HepG2 (cell line): Measurements from ENCODE around the gene MARK2. TPM values are rescaled to one million over a fixed set of nuclear protein-coding genes. Genes with fewer than 3 reads are reported as not detected.

Experiments used
- CBFB ChIP-seq: sonication (generic); formaldehyde crosslinking; IDR thresholded peaks from 2 replicates; pipeline ENCODE4 v1.4.0; 2020; ENCODE audit warnings: missing genetic modification reagents
- CBX2 ChIP-seq, 2 experiments: fragments of 200-600 bp in 1 of 2; sonication (generic); formaldehyde crosslinking in 1 of 2; IDR thresholded peaks; 2 replicates each; pipeline versions ENCODE4 v1.7.0 to v1.8.1; 2018 to 2022; ENCODE audit warnings: low read depth in 2 of 2, low read length in 1 of 2, mild to moderate bottlenecking in 1 of 2, missing genetic modification reagents in 1 of 2
- JUND ChIP-seq: sonication (generic); formaldehyde crosslinking; IDR thresholded peaks from 2 replicates; pipeline ENCODE4 v1.8.0; 2022; ENCODE audit warnings: mild to moderate bottlenecking, missing genetic modification reagents
- KDM4B ChIP-seq: sonication (generic); formaldehyde crosslinking; IDR thresholded peaks from 2 replicates; pipeline ENCODE4 v1.4.0; 2020; ENCODE audit warnings: missing genetic modification reagents
- MAFF ChIP-seq: IDR thresholded peaks from 2 replicates; pipeline ENCODE4 v1.6.1; 2011; ENCODE audit warnings: low read depth, low read length, improper control_type of control experiment
- MIXL1 ChIP-seq: IDR thresholded peaks from 2 replicates; pipeline ENCODE4 v1.6.1; 2016
- PAX8 ChIP-seq: sonication (generic); formaldehyde crosslinking; IDR thresholded peaks from 2 replicates; pipeline ENCODE4 v1.8.0; 2022; ENCODE audit warnings: mild to moderate bottlenecking, missing genetic modification reagents, borderline replicate concordance
- PHF21A ChIP-seq: sonication (generic); formaldehyde crosslinking; IDR thresholded peaks from 2 replicates; pipeline ENCODE4 v1.5.0; 2020; ENCODE audit warnings: mild to moderate bottlenecking, missing genetic modification reagents
- POLR2AphosphoS5 ChIP-seq: IDR thresholded peaks from 2 replicates; pipeline ENCODE4 v1.6.1; 2012; ENCODE audit warnings: low read depth, low read length
- PRMT3 ChIP-seq: sonication (generic); formaldehyde crosslinking; IDR thresholded peaks from 2 replicates; pipeline ENCODE4 v1.8.1; 2022; ENCODE audit warnings: low read depth, mild to moderate bottlenecking, moderate library complexity, missing genetic modification reagents, borderline replicate concordance
- REL ChIP-seq: sonication (generic); formaldehyde crosslinking; conservative IDR thresholded peaks from 2 replicates; pipeline ENCODE4 v1.8.0; 2022; ENCODE audit warnings: mild to moderate bottlenecking, missing genetic modification reagents, moderate library complexity
- ZNF136 ChIP-seq: sonication (generic); formaldehyde crosslinking; IDR thresholded peaks from 2 replicates; pipeline ENCODE4 v1.8.1; 2022; ENCODE audit warnings: low read depth, mild to moderate bottlenecking, moderate library complexity, missing genetic modification reagents
- ZNF20 ChIP-seq: sonication (generic); formaldehyde crosslinking; IDR thresholded peaks from 2 replicates; pipeline ENCODE4 v1.4.0; 2020; ENCODE audit warnings: mild to moderate bottlenecking, moderate library complexity, missing genetic modification reagents
- ZNF337 ChIP-seq: sonication (generic); formaldehyde crosslinking; IDR thresholded peaks from 2 replicates; pipeline ENCODE4 v1.5.1; 2020; ENCODE audit warnings: missing genetic modification reagents, low read depth, mild to moderate bottlenecking, borderline replicate concordance
- ZNF354B ChIP-seq: sonication (generic); formaldehyde crosslinking; IDR thresholded peaks from 2 replicates; pipeline ENCODE4 v1.8.0; 2022; ENCODE audit warnings: mild to moderate bottlenecking, missing genetic modification reagents
- ZNF564 ChIP-seq: sonication (generic); formaldehyde crosslinking; IDR thresholded peaks from 2 replicates; pipeline ENCODE4 v1.8.1; 2023; ENCODE audit warnings: mild to moderate bottlenecking, missing genetic modification reagents
- ZNF841 ChIP-seq: sonication (generic); formaldehyde crosslinking; IDR thresholded peaks from 2 replicates; pipeline ENCODE4 v1.8.1; 2023; ENCODE audit warnings: missing genetic modification reagents, borderline replicate concordance
- ZSCAN12 ChIP-seq: sonication (generic); formaldehyde crosslinking; IDR thresholded peaks from 2 replicates; pipeline ENCODE4 v1.9.0; 2021; ENCODE audit warnings: mild to moderate bottlenecking, missing genetic modification reagents
- polyA plus RNA-seq, 8 experiments: library from polyadenylated mRNA; depleted of rRNA in 3 of 8; stranded (reverse) in 7 of 8; unstranded in 1 of 8; fragments of >200 nt; fragmentation: Illumina TruSeq in 4 of 8; extraction: Trizol in 4 of 8; gene quantifications; 2 replicates each; pipeline versions ENCODE4 v1.2.1 to v1.2.3, GENCODE V29; 2011 to 2016; ENCODE audit warnings: low read depth in 4 of 8, missing spikeins in 1 of 8, mixed read lengths in 1 of 8; ENCODE audit not compliant: insufficient read depth in 1 of 8
- total RNA-seq, 5 experiments: library from RNA; depleted of rRNA; stranded (reverse); fragments of >200 nt; fragmentation: Illumina TruSeq; extraction: Trizol; gene quantifications; 2 replicates each; pipeline ENCODE4 v1.2.3, GENCODE V29; 2016; ENCODE audit warnings: low read depth in 1 of 5
- TF ChIP-seq, protein P1 (sequence below): sonication (generic); formaldehyde crosslinking; IDR thresholded peaks from 2 replicates; pipeline ENCODE4 v1.5.0; 2020; ENCODE audit warnings: missing genetic modification reagents, mild to moderate bottlenecking, borderline replicate concordance
- TF ChIP-seq, protein P2 (sequence below): sonication (generic); formaldehyde crosslinking; conservative IDR thresholded peaks from 2 replicates; pipeline ENCODE4 v1.4.0; 2020; ENCODE audit warnings: missing genetic modification reagents
- TF ChIP-seq, protein P3 (sequence below): sonication (generic); formaldehyde crosslinking; IDR thresholded peaks from 2 replicates; pipeline ENCODE4 v1.9.0; 2021; ENCODE audit warnings: missing genetic modification reagents, borderline replicate concordance
- TF ChIP-seq, protein P4 (sequence below): sonication (generic); formaldehyde crosslinking; IDR thresholded peaks from 2 replicates; pipeline ENCODE4 v1.5.0; 2020; ENCODE audit warnings: missing genetic modification reagents
- TF ChIP-seq, protein P5 (sequence below): sonication (generic); formaldehyde crosslinking; IDR thresholded peaks from 2 replicates; pipeline ENCODE4 v1.5.0; 2020; ENCODE audit warnings: missing genetic modification reagents

The MARK2 gene
- total and polyA plus RNA-seq, 2 of the 13 experiments (the other 11 are each of a cell fraction or from before 2014, with no cell fraction given): 13.5 to 13.9 TPM

DNA sequence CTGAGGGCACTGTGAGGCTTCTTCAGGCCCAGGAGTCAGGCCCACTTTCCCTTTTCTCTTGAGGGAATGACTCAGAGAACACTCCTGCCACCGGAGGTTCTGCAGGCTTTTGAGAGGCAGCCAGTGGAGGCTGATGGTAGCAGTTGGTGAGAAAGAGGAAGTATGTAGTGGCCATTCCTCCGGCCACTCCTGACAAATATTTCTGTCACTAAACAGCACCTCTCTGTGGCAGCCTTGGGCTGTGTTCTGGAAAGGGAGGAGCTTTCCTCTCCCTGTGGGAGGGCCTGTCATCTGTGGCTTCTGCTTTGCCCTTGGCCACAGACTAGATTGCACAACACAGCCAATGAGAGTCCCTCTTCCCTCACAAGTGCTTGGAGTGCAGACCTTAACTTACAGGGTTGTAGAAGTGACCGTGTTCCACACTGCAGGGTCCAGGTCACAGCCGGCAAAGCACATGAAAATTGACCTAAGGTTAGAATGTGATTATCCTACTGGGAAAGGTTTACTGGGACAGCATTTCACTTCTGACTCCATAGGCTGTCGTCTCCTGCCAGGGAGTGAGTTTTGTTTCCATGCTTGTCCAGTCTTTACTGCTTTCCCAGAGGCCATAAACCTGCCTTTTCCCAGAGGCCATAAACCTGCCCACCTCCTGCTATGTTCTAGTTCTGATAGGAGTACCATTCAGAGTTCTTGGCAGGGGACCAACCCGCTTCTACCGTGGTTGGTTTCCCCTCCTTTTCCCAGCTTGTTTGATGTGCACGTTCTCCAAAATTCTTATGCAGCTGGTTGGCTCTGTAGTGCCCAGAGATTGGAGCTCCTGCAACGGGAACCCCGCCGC lies 33.3 kb downstream of the MARK2 start (continued):
- TF ChIP-seq ZNF136 (CRISPR knock-in tag): no peak
- no peak for TF ChIP-seq JUND
- TF ChIP-seq CBFB (CRISPR knock-in tag): peak; percentile 49; the same call in 1 of the 2 replicates
- TF ChIP-seq PHF21A: peak; percentile 75
- TF ChIP-seq KDM4B (CRISPR knock-in tag): no peak
- TF ChIP-seq CBX2 (IDR thresholded peaks at IDR 0.05; ENCODE audit: low read depth, low read length): no peak
- no peak for TF ChIP-seq CBX2 (CRISPR knock-in tag; IDR thresholded peaks at IDR 0.05; ENCODE audit: low read depth)
- TF ChIP-seq, protein P1, sequence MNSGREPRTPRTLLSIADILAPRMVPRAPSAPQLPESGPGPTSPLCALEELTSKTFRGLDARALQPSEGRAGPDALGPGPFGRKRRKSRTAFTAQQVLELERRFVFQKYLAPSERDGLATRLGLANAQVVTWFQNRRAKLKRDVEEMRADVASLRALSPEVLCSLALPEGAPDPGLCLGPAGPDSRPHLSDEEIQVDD (CRISPR knock-in tag): no peak
- TF ChIP-seq, protein P2, sequence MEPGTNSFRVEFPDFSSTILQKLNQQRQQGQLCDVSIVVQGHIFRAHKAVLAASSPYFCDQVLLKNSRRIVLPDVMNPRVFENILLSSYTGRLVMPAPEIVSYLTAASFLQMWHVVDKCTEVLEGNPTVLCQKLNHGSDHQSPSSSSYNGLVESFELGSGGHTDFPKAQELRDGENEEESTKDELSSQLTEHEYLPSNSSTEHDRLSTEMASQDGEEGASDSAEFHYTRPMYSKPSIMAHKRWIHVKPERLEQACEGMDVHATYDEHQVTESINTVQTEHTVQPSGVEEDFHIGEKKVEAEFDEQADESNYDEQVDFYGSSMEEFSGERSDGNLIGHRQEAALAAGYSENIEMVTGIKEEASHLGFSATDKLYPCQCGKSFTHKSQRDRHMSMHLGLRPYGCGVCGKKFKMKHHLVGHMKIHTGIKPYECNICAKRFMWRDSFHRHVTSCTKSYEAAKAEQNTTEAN (CRISPR knock-in tag): 0 out of 2 replicates have a peak, but pooled peaks have one; percentile 37
- TF ChIP-seq MAFF: no peak
- TF ChIP-seq, protein P3, sequence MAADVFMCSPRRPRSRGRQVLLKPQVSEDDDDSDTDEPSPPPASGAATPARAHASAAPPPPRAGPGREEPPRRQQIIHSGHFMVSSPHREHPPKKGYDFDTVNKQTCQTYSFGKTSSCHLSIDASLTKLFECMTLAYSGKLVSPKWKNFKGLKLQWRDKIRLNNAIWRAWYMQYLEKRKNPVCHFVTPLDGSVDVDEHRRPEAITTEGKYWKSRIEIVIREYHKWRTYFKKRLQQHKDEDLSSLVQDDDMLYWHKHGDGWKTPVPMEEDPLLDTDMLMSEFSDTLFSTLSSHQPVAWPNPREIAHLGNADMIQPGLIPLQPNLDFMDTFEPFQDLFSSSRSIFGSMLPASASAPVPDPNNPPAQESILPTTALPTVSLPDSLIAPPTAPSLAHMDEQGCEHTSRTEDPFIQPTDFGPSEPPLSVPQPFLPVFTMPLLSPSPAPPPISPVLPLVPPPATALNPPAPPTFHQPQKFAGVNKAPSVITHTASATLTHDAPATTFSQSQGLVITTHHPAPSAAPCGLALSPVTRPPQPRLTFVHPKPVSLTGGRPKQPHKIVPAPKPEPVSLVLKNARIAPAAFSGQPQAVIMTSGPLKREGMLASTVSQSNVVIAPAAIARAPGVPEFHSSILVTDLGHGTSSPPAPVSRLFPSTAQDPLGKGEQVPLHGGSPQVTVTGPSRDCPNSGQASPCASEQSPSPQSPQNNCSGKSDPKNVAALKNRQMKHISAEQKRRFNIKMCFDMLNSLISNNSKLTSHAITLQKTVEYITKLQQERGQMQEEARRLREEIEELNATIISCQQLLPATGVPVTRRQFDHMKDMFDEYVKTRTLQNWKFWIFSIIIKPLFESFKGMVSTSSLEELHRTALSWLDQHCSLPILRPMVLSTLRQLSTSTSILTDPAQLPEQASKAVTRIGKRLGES (CRISPR knock-in tag): no peak
- peak; percentile 79; the same call in 1 of the 2 replicates for TF ChIP-seq MIXL1 (CRISPR knock-in tag)
- TF ChIP-seq PAX8 (CRISPR knock-in tag): no peak
- TF ChIP-seq, protein P4, sequence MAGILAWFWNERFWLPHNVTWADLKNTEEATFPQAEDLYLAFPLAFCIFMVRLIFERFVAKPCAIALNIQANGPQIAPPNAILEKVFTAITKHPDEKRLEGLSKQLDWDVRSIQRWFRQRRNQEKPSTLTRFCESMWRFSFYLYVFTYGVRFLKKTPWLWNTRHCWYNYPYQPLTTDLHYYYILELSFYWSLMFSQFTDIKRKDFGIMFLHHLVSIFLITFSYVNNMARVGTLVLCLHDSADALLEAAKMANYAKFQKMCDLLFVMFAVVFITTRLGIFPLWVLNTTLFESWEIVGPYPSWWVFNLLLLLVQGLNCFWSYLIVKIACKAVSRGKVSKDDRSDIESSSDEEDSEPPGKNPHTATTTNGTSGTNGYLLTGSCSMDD (CRISPR knock-in tag): no peak
- TF ChIP-seq ZNF354B (CRISPR knock-in tag): no peak
- no peak for TF ChIP-seq REL (CRISPR knock-in tag)
- 0 out of 2 replicates have a peak, but pooled peaks have one; percentile 41 for TF ChIP-seq ZNF337 (CRISPR knock-in tag)
- TF ChIP-seq ZNF564 (CRISPR knock-in tag): 0 out of 2 replicates have a peak, but pooled peaks have one; percentile 34
- TF ChIP-seq, protein P5, sequence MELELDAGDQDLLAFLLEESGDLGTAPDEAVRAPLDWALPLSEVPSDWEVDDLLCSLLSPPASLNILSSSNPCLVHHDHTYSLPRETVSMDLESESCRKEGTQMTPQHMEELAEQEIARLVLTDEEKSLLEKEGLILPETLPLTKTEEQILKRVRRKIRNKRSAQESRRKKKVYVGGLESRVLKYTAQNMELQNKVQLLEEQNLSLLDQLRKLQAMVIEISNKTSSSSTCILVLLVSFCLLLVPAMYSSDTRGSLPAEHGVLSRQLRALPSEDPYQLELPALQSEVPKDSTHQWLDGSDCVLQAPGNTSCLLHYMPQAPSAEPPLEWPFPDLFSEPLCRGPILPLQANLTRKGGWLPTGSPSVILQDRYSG (CRISPR knock-in tag): no peak
- no peak for TF ChIP-seq ZNF841 (CRISPR knock-in tag)
- TF ChIP-seq POLR2AphosphoS5: peak; percentile 38; the same call in 1 of the 2 replicates
- no peak for TF ChIP-seq ZSCAN12 (CRISPR knock-in tag)
- TF ChIP-seq ZNF20 (CRISPR knock-in tag): no peak
- no peak for TF ChIP-seq PRMT3 (CRISPR knock-in tag)
